OCI-LY1 (cell line): ENCODE data around the gene ULK4.

Experiments
- EZH2 ChIP-seq: fragments of 200-600 bp; sonication (generic), shearing (Covaris generic); IDR thresholded peaks from 2 replicates; pipeline ENCODE4 v1.8.0; 2017; ENCODE audit warnings: borderline replicate concordance, mixed run types, mild to moderate bottlenecking, antibody characterized with exemption, low read length, moderate library complexity, mixed read lengths
- TF ChIP-seq, protein P1 (sequence below): fragments of 200-600 bp; sonication (generic), shearing (Covaris generic); IDR thresholded peaks from 2 replicates; pipeline ENCODE4 v1.5.1; 2017; ENCODE audit warnings: mild to moderate bottlenecking, antibody characterized with exemption, low read length, moderate library complexity, mixed read lengths

- TF ChIP-seq, protein P1, sequence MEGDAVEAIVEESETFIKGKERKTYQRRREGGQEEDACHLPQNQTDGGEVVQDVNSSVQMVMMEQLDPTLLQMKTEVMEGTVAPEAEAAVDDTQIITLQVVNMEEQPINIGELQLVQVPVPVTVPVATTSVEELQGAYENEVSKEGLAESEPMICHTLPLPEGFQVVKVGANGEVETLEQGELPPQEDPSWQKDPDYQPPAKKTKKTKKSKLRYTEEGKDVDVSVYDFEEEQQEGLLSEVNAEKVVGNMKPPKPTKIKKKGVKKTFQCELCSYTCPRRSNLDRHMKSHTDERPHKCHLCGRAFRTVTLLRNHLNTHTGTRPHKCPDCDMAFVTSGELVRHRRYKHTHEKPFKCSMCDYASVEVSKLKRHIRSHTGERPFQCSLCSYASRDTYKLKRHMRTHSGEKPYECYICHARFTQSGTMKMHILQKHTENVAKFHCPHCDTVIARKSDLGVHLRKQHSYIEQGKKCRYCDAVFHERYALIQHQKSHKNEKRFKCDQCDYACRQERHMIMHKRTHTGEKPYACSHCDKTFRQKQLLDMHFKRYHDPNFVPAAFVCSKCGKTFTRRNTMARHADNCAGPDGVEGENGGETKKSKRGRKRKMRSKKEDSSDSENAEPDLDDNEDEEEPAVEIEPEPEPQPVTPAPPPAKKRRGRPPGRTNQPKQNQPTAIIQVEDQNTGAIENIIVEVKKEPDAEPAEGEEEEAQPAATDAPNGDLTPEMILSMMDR: no peak
- TF ChIP-seq EZH2: no peak
Observed at GRCh38 chr3:41700155-41700554, 261.7 kb downstream of the ULK4 start.
